PC-3 (cell line): ENCODE measurements around the gene TTC23L. TPM values are rescaled to one million over a fixed set of nuclear protein-coding genes. Genes with fewer than 3 reads are reported as not detected.
A peak's percentile ranks its signal among the peaks of the same experiment; 100 is the strongest.

Experiments used
- ATAC-seq: fragments of 200-7000 bp; cut with Tn5 transposase; 2 replicates; pipeline ENCODE4 v1.9.1; 2020; ENCODE audit warnings: mild to moderate bottlenecking, moderate library complexity
- BruUV-seq: library from RNA; stranded (reverse); fragments of 400-500 nt; replicated peaks from 2 replicates; lab custom pipeline; 2021; lab: Mats Ljungman, UMichigan
- CTCF ChIA-PET: fragments of 300-600 bp; sonication (Branson Sonifier 250); formaldehyde crosslinking; loops from one replicate; lab custom pipeline; 2022; ENCODE audit warnings: antibody characterized with exemption; lab: Charles Lee
- POLR2A ChIA-PET: fragments of 300-600 bp; sonication (Branson Sonifier 250); formaldehyde crosslinking; loops from one replicate; lab custom pipeline; 2022; ENCODE audit warnings: antibody characterized with exemption; ENCODE audit not compliant: unreplicated experiment; lab: Charles Lee
- DNase-seq: peaks from one replicate; pipeline ENCODE4 v3.0.0-alpha.2; 2015
- H2AFZ ChIP-seq: fragments of 300-600 bp; sonication (generic); 2 replicates; pipeline ENCODE4 v1.6.0; 2016; ENCODE audit warnings: antibody characterized with exemption, low read length
- H3F3A ChIP-seq: fragments of 300-600 bp; sonication (generic); one replicate; pipeline ENCODE4 v1.6.0; 2017; ENCODE audit warnings: antibody characterized with exemption, low read length, control low read depth, mild to moderate bottlenecking; ENCODE audit not compliant: unreplicated experiment
- H3K27ac ChIP-seq: fragments of 300-600 bp; sonication (generic); 2 replicates; pipeline ENCODE4 v1.5.1; 2016; ENCODE audit warnings: mild to moderate bottlenecking, low read length
- H3K27me3 ChIP-seq: fragments of 300-600 bp; sonication (generic); 2 replicates; pipeline ENCODE4 v1.6.1; 2016; ENCODE audit warnings: low read length, mixed read lengths
- H3K36me3 ChIP-seq: fragments of 300-600 bp; sonication (generic); 2 replicates; pipeline ENCODE4 v1.6.1; 2016; ENCODE audit warnings: low read depth, mixed run types, low read length, mixed read lengths
- H3K4me1 ChIP-seq: fragments of 300-600 bp; sonication (generic); 2 replicates; pipeline ENCODE4 v1.5.1; 2016; ENCODE audit warnings: low read length; ENCODE audit not compliant: insufficient read depth
- H3K4me2 ChIP-seq: fragments of 300-600 bp; sonication (generic); 2 replicates; pipeline ENCODE4 v1.6.0; 2016; ENCODE audit warnings: low read length
- H3K4me3 ChIP-seq: fragments of 300-600 bp; sonication (generic); 2 replicates; pipeline ENCODE4 v1.5.1; 2016; ENCODE audit warnings: mild to moderate bottlenecking, low read length, mixed read lengths
- H3K79me2 ChIP-seq: fragments of 300-600 bp; sonication (generic); 2 replicates; pipeline ENCODE4 v1.6.1; 2017; ENCODE audit warnings: low read length, mixed read lengths
- H3K9ac ChIP-seq: fragments of 300-600 bp; sonication (generic); 2 replicates; pipeline ENCODE4 v1.6.0; 2016; ENCODE audit warnings: mild to moderate bottlenecking, low read length
- H3K9me2 ChIP-seq: fragments of 300-600 bp; sonication (generic); replicated peaks from 2 replicates; pipeline ENCODE4 v1.6.1; 2016; ENCODE audit warnings: mixed run types, low read length, mixed read lengths
- H3K9me3 ChIP-seq: fragments of 300-600 bp; sonication (generic); 2 replicates; pipeline ENCODE4 v1.6.1; 2016; ENCODE audit warnings: low read length, mixed read lengths
- H4K20me1 ChIP-seq: fragments of 300-600 bp; sonication (generic); 2 replicates; pipeline ENCODE4 v1.6.1; 2016; ENCODE audit warnings: low read length, mixed read lengths
- CTCF ChIP-seq: fragments of 300-600 bp; sonication (generic); conservative IDR thresholded peaks from 2 replicates; pipeline ENCODE4 v1.5.1; 2017; ENCODE audit warnings: antibody characterized with exemption, low read depth, mild to moderate bottlenecking, low read length
- EZH2 ChIP-seq: fragments of 300-600 bp; sonication (generic); IDR thresholded peaks from one replicate; pipeline ENCODE4 v1.6.1; 2017; ENCODE audit warnings: antibody characterized with exemption, mild to moderate bottlenecking, low read length; ENCODE audit not compliant: unreplicated experiment
- EZH2phosphoT487 ChIP-seq: fragments of 300-600 bp; sonication (generic); IDR thresholded peaks from 2 replicates; pipeline ENCODE4 v1.6.1; 2018; ENCODE audit warnings: mild to moderate bottlenecking, antibody characterized with exemption, low read length, borderline replicate concordance
- intact Hi-C: fragments of 100-400 bp; cut with micrococcal nuclease; formaldehyde crosslinking; loops from 2 replicates; pipeline ENCODE4 v1.9.0; 2023
- total RNA-seq: library from RNA; depleted of rRNA; stranded (reverse); fragments of >200 nt; gene quantifications from 2 replicates; pipeline ENCODE4 v1.2.3, GENCODE V29; 2014

TTC23L gene
- total RNA-seq, 1 experiment from 2014 or later = 0.84 TPM

- Histone ChIP-seq H3F3A (peaks cover 29% of the 10 kb centered on the region), H3K9ac (no peak overlapping the region), H3K9me2 (no peaks in the 10 kb centered on the region), H4K20me1 (peaks cover 19% of the 10 kb centered on the region), H3K79me2 (peaks cover 43% of the 10 kb centered on the region), H2AFZ (no peak overlapping the region), H3K4me2 (peak overlapping the region; percentile 76), H3K27me3 (no peaks in the 10 kb centered on the region), H3K4me1 (peaks cover 40% of the 10 kb centered on the region), H3K27ac (peak overlapping the region; percentile 57), H3K36me3 (peaks cover 71% of the 10 kb centered on the region), H3K4me3 (peak overlapping the region; percentile 48), H3K9me3 (no peaks in the 10 kb centered on the region)
- DNase-seq (peak; percentile 97), ATAC-seq (peak; percentile 93)
- no peak for TF ChIP-seq EZH2phosphoT487
- TF ChIP-seq EZH2 = no peak
- TF ChIP-seq CTCF = no peak
- BruUV-seq = no TSS peak
- intact Hi-C loops = no loop called here
- ChIA-PET CTCF (interaction anchor here (0.5 kb wide), 1 partner anchor 1769 kb away, joined by 4 read pairs; no protein-coding TSS in a partner anchor), POLR2A (interaction anchor here (0.6 kb wide), 1 partner anchor 180 kb away, joined by 3 read pairs; no protein-coding TSS in a partner anchor)
Observed at GRCh38 chr5:34923694-34924461, 84.9 kb downstream of the TTC23L start.

GRCh38 chr5:34924462-34924765 lies 85.5 kb downstream of the TTC23L start:
- H3K4me2 ChIP-seq = peak overlapping the region; percentile 76
- H3K4me3 ChIP-seq = peak overlapping the region; percentile 48
- H3K4me1 ChIP-seq = peaks cover 40% of the 10 kb centered on the region
- H3F3A ChIP-seq = peaks cover 29% of the 10 kb centered on the region
- DNase-seq = peak; percentile 34
- intact Hi-C loops = no loop called here
- H3K9me3 ChIP-seq = no peaks in the 10 kb centered on the region
- peaks cover 19% of the 10 kb centered on the region for H4K20me1 ChIP-seq
- no peak for TF ChIP-seq EZH2
- ChIA-PET CTCF (no interaction called here), POLR2A (no interaction called here)
- peaks cover 38% of the 10 kb centered on the region for H3K79me2 ChIP-seq
- H2AFZ ChIP-seq = no peak overlapping the region
- peak overlapping the region; percentile 57 for H3K27ac ChIP-seq
- peaks cover 69% of the 10 kb centered on the region for H3K36me3 ChIP-seq
- ATAC-seq = no peak
- no peaks in the 10 kb centered on the region for H3K27me3 ChIP-seq
- H3K9me2 ChIP-seq = no peaks in the 10 kb centered on the region
- no TSS peak for BruUV-seq
- no peak overlapping the region for H3K9ac ChIP-seq

GRCh38 chr5:34926318-34926888 lies 87.4 kb downstream of the TTC23L start:
- ChIA-PET CTCF (no interaction called here), POLR2A (no interaction called here)
- DNase-seq = no peak
- no peak for ATAC-seq
- no TSS peak for BruUV-seq
- Histone ChIP-seq H3K9me3 (no peaks in the 10 kb centered on the region), H3K9me2 (no peaks in the 10 kb centered on the region), H4K20me1 (peaks cover 25% of the 10 kb centered on the region), H3F3A (peaks cover 29% of the 10 kb centered on the region), H3K36me3 (peaks cover 50% of the 10 kb centered on the region), H3K4me1 (peaks cover 34% of the 10 kb centered on the region), H3K4me2 (no peak overlapping the region), H3K79me2 (peaks cover 35% of the 10 kb centered on the region), H3K4me3 (no peak overlapping the region), H3K9ac (no peak overlapping the region), H3K27me3 (no peaks in the 10 kb centered on the region), H2AFZ (no peak overlapping the region), H3K27ac (no peak overlapping the region)
- TF ChIP-seq EZH2phosphoT487 = no peak
- no peak for TF ChIP-seq EZH2
- TF ChIP-seq CTCF = no peak
- intact Hi-C loops = no loop called here
